GM19193 (cell line): ENCODE data around the gene LHFPL2.

Experiments used
- POLR2A ChIP-seq: IDR thresholded peaks from 4 replicates; pipeline ENCODE4 v1.6.1; 2011; ENCODE audit not compliant: insufficient read depth, insufficient read length; ENCODE audit errors: extremely low read depth

The LHFPL2 gene

DNA sequence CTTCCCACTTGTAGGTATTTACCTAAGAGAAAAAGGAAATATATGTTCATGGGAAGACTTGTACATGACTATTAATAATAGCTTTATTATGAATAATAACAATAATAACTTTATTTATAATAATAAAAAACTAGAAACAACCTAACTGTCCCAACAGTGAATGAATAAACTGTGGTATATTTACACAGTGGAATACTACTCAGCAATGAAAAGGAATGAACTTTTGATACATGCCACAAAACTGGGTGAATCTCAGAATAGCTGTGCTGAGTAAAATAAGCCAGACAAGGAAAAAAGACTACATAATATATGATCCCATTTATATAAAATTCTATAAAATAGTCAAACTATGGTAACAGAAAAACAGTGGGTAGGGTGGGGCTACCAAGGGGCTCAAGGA, 199.5 kb downstream of the LHFPL2 start:
- no peak for TF ChIP-seq POLR2A

DNA sequence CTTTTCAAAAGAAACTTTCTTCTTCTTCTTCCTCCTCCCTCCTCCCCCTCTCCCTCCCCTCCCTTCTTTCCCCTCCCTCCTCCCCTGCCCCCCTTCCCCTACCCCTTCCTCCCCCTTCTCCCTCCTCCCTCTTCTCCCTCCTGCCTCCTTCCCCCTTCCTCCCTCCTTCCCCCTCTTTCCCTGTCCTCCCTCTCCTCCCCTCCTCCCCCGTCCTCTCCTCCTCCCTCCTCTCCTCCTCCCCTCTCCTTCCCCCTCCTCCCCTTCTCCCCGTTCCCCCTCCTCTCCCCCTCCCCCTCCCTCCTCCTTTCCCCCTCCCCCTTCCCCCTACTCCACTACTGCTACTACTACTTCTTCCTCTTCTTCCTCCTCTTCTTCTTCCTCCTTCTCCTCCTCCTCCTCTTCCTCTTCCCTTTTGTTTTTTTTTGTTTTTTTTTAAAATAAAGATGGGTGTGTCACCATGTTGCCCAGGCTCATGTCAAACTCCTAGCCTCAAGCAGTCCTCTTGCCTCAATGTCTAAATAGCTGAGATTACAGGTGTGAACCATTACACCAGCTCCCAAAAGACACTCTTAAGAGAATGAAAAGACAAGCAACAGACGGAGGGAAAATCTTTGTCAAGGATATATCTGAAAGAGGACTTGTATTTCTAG, 200.7 kb downstream of the LHFPL2 start:
- TF ChIP-seq POLR2A, result no peak
